ENCODE results near the gene CES4A. TPM values are rescaled to one million over a fixed set of nuclear protein-coding genes. Genes with fewer than 3 reads are reported as not detected.

CES4A gene
- total and polyA plus RNA-seq, 2 experiments from 2014 or later: 11.8 to 12.3 TPM

GRCh38 chr16:66996983-66997358 lies 8.6 kb downstream of the CES4A start:
- no peaks in the 10 kb centered on the region for H3K79me2 ChIP-seq
- no peak overlapping the region for H2AFZ ChIP-seq
- H3K4me2 ChIP-seq: no peak overlapping the region
- no peak for DNase-seq (ENCODE audit: low spot score)
- 79% methylated on average over 3 of the region's 3 CpGs for WGBS (ENCODE audit: low lambda C conversion rate, missing lambda C conversion rate)
- H4K20me1 ChIP-seq (ENCODE audit: insufficient read depth, poor library complexity, severe bottlenecking): no peaks in the 10 kb centered on the region
- H3K9me3 ChIP-seq (ENCODE audit: low read depth): no peaks in the 10 kb centered on the region
- no peak overlapping the region for H3K27ac ChIP-seq
- H3K4me1 ChIP-seq (ENCODE audit: insufficient read depth): peaks cover 13% of the 10 kb centered on the region
- TF ChIP-seq EZH2phosphoT487 (IDR thresholded peaks at IDR 0.05; ENCODE audit: low read depth, severe bottlenecking, unreplicated experiment) (no peak), CTCF (IDR thresholded peaks at IDR 0.05; ENCODE audit: poor library complexity) (no peak), EZH2 (IDR thresholded peaks at IDR 0.05; ENCODE audit: borderline replicate concordance) (no peak)
- H3K36me3 ChIP-seq (replicated peaks; ENCODE audit: insufficient read depth, low read depth): no peaks in the 10 kb centered on the region
- no peaks in the 10 kb centered on the region for H3K27me3 ChIP-seq
- no peak overlapping the region for H3K4me3 ChIP-seq
- no peaks in the 10 kb centered on the region for H3K9me2 ChIP-seq (replicated peaks; ENCODE audit: insufficient read depth)

- peak overlapping the region; percentile 96 for H2AFZ ChIP-seq
- 2% methylated on average over 58 of the region's 89 CpGs for WGBS (ENCODE audit: low lambda C conversion rate, missing lambda C conversion rate)
- peak overlapping the region; percentile 63 for H3K27ac ChIP-seq
- H3K27me3 ChIP-seq: no peaks in the 10 kb centered on the region
- H3K36me3 ChIP-seq (replicated peaks; ENCODE audit: insufficient read depth, low read depth): no peaks in the 10 kb centered on the region
- peak; percentile 72 for DNase-seq (ENCODE audit: low spot score)
- H3K9me2 ChIP-seq (replicated peaks; ENCODE audit: insufficient read depth): no peaks in the 10 kb centered on the region
- peak overlapping the region; percentile 100 for H3K4me2 ChIP-seq
- no peak for TF ChIP-seq EZH2 (IDR thresholded peaks at IDR 0.05; ENCODE audit: borderline replicate concordance)
- no peak for TF ChIP-seq CTCF (IDR thresholded peaks at IDR 0.05; ENCODE audit: poor library complexity)
- no peak for TF ChIP-seq EZH2phosphoT487 (IDR thresholded peaks at IDR 0.05; ENCODE audit: low read depth, severe bottlenecking, unreplicated experiment)
- H4K20me1 ChIP-seq (ENCODE audit: insufficient read depth, poor library complexity, severe bottlenecking): no peaks in the 10 kb centered on the region
- no peaks in the 10 kb centered on the region for H3K9me3 ChIP-seq (ENCODE audit: low read depth)
- no peaks in the 10 kb centered on the region for H3K79me2 ChIP-seq
- H3K4me3 ChIP-seq: peak overlapping the region; percentile 82
- H3K4me1 ChIP-seq (ENCODE audit: insufficient read depth): peaks cover 13% of the 10 kb centered on the region
These were observed 12.3 kb downstream of the CES4A start for GRCh38 chr16:67000384-67001351.

DNA sequence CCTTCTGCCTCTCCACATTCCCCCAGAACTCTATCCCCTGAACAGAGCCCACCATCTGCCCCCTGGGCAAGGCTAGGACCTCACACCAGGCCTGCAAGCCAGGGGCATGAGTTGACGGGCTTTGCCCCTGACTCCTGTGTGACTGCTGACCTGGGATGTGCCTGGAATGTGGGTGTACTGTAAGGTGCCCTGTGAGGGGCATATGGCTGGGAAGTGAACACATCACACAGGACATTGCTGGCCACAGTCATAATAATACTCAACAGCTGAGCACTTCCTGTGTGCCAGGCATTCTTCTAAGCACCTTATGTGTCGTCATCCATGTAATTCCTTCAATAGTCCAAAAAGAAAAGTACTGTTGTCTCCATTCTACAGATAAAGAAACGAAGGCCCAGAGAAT lies 13.3 kb downstream of the CES4A start:
- no peaks in the 10 kb centered on the region for H3K27me3 ChIP-seq
- 96% methylated on average over 3 of the region's 3 CpGs for WGBS (ENCODE audit: low lambda C conversion rate, missing lambda C conversion rate)
- H3K4me2 ChIP-seq: peak overlapping the region; percentile 100

More for the DNA sequence above, 13.3 kb downstream of the CES4A start:
- H3K4me3 ChIP-seq: no peak overlapping the region
- no peak overlapping the region for H3K27ac ChIP-seq
- no peaks in the 10 kb centered on the region for H3K9me2 ChIP-seq (replicated peaks; ENCODE audit: insufficient read depth)
- H3K4me1 ChIP-seq (ENCODE audit: insufficient read depth): peaks cover 12% of the 10 kb centered on the region
- H3K9me3 ChIP-seq (ENCODE audit: low read depth): no peaks in the 10 kb centered on the region
- no peaks in the 10 kb centered on the region for H4K20me1 ChIP-seq (ENCODE audit: insufficient read depth, poor library complexity, severe bottlenecking)
- no peak overlapping the region for H2AFZ ChIP-seq
- no peak for DNase-seq (ENCODE audit: low spot score)
- H3K36me3 ChIP-seq (replicated peaks; ENCODE audit: insufficient read depth, low read depth): no peaks in the 10 kb centered on the region
- TF ChIP-seq EZH2 (IDR thresholded peaks at IDR 0.05; ENCODE audit: borderline replicate concordance) (no peak), EZH2phosphoT487 (IDR thresholded peaks at IDR 0.05; ENCODE audit: low read depth, severe bottlenecking, unreplicated experiment) (no peak), CTCF (IDR thresholded peaks at IDR 0.05; ENCODE audit: poor library complexity) (no peak)
- H3K79me2 ChIP-seq: no peaks in the 10 kb centered on the region
